Measurements from ENCODE around the gene DPP6. TPM values are rescaled to one million over a fixed set of nuclear protein-coding genes. Genes with fewer than 3 reads are reported as not detected.

The DPP6 gene
- total and polyA plus RNA-seq, 10 donors = 0.11 to 8.7 (median 3.0) TPM

- intact Hi-C loops (cut with DNase I; ENCODE audit: low total_unique reads) = no loop called here
- TF ChIP-seq CTCF (IDR thresholded peaks at IDR 0.05 in 8 of 11, conservative IDR thresholded peaks at IDR 0.05 in 3 of 11) (no peak), POLR2A (IDR thresholded peaks at IDR 0.05) (no peak), POLR2AphosphoS5 (IDR thresholded peaks at IDR 0.05) (no peak)
- H3K36me3 ChIP-seq = no peaks in the 10 kb centered on the region
- no peak overlapping the region for H3K27ac ChIP-seq
- peaks cover 0 to 46% (median 0%) of the 10 kb centered on the region in 7 donors for H3K27me3 ChIP-seq (replicated peaks in 1 of 7)
- H3K4me1 ChIP-seq = no peaks in the 10 kb centered on the region
- DNase-seq = no peak
- 30 to 49% (median 43%) methylated on average over 16 to 28 of the region's 28 CpGs for WGBS, 5 donors
- H3K9me3 ChIP-seq = peaks cover 0 to 9% (median 3%) of the 10 kb centered on the region in 8 donors
- H3K4me3 ChIP-seq = no peak overlapping the region
Measured at GRCh38 chr7:154892459-154892858, 840.3 kb downstream of the DPP6 start.

- H3K27me3 ChIP-seq (replicated peaks in 1 of 7) = peaks cover 0 to 43% (median 0%) of the 10 kb centered on the region in 7 donors
- no peaks in the 10 kb centered on the region for H3K4me1 ChIP-seq
- intact Hi-C loops (cut with DNase I; ENCODE audit: low total_unique reads) = no loop called here
- no peak for DNase-seq
- no peak overlapping the region for H3K4me3 ChIP-seq
- no peaks in the 10 kb centered on the region for H3K36me3 ChIP-seq
- H3K9me3 ChIP-seq = no peaks in the 10 kb centered on the region
- TF ChIP-seq POLR2AphosphoS5 (IDR thresholded peaks at IDR 0.05) (no peak), POLR2A (IDR thresholded peaks at IDR 0.05) (no peak), CTCF (IDR thresholded peaks at IDR 0.05 in 8 of 11, conservative IDR thresholded peaks at IDR 0.05 in 3 of 11) (no peak)
- no peak overlapping the region for H3K27ac ChIP-seq
- 87 to 96% (median 90%) methylated on average over 11 of the region's 11 CpGs for WGBS, 5 donors
Measured at GRCh38 chr7:154896076-154896475, 843.9 kb downstream of the DPP6 start.

DNA sequence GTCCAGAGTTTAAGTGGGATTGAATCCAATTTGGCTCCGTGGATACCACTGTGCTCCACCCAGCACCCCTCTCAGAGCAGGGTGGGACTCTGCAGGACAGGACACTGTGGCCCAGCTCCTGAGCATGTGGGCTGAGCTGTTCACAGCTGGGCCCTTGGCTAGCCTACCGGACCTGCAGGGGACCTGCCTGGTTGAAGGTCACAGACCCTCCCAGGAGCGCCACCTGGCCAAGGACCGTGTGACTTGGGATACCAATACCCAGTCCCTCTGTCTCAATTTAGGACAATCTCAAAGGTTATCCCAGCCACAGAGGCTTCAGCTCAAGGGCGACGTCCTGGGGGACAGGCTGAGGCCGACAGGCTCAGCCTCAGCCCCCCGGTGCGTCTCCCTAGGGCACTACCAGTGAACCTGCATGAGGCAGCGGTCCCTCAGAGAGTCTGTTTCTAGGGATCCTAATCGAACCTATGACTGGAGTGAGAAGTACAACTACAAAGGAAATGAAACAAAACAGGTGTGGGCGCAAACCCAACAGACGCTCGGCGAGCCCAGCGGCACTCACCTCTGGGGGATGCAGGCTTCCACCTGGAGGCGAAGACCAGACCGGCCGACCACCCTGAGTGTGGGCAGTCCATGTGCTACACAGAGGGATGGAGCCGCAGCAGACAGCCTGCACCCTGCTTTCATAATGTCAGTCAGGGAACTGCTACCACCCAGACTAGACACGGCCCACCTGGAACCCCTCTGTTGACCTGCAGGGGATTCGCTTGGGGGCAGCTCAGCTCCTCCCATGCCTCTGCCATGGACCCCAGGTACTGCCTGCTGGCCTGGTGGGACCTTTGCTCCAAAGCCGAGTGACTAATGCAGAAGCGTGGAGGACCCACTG is 847.0 kb downstream of the DPP6 start:
- Histone ChIP-seq H3K4me3 (no peak overlapping the region), H3K4me1 (no peaks in the 10 kb centered on the region), H3K27me3 (replicated peaks in 1 of 7) (peaks cover 0 to 26% (median 0%) of the 10 kb centered on the region in 7 donors), H3K9me3 (no peaks in the 10 kb centered on the region), H3K27ac (no peak overlapping the region), H3K36me3 (no peaks in the 10 kb centered on the region)
- WGBS, 5 donors = 83 to 92% (median 87%) methylated on average over 19 to 24 of the region's 24 CpGs
- intact Hi-C loops (cut with DNase I; ENCODE audit: low total_unique reads) = no loop called here
- no peak for TF ChIP-seq POLR2AphosphoS5 (IDR thresholded peaks at IDR 0.05)
- no peak for TF ChIP-seq CTCF (IDR thresholded peaks at IDR 0.05 in 8 of 11, conservative IDR thresholded peaks at IDR 0.05 in 3 of 11)
- no peak for TF ChIP-seq POLR2A (IDR thresholded peaks at IDR 0.05)
- peak; percentile 56 for DNase-seq

DNA sequence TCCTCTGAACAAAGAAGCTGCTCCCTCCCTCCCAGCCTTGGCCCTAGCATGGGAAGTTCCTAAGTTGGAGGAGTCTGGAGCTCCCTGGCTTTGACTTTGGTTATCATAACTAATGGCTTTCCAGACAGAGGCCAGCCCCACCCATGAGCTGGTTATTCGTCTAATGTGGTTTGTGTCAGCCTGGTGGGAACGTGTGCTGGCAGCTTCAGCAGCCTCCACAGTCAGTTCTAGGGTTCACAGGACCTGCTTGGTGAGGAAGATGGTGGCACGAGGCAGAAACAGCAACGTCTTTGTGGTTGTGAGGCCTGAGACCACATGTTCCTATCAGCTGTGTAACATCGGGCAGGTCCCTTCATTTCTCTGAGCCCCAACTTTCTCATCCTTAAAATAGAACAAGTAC is 847.7 kb downstream of the DPP6 start:
- no peak for DNase-seq
- Histone ChIP-seq H3K27me3 (replicated peaks in 1 of 7) (peaks cover 0 to 26% (median 0%) of the 10 kb centered on the region in 7 donors), H3K27ac (no peak overlapping the region), H3K4me3 (no peak overlapping the region), H3K36me3 (no peaks in the 10 kb centered on the region), H3K4me1 (no peaks in the 10 kb centered on the region), H3K9me3 (no peaks in the 10 kb centered on the region)
- intact Hi-C loops (cut with DNase I; ENCODE audit: low total_unique reads) = no loop called here
- TF ChIP-seq POLR2A (IDR thresholded peaks at IDR 0.05) (no peak), POLR2AphosphoS5 (IDR thresholded peaks at IDR 0.05) (no peak), CTCF (IDR thresholded peaks at IDR 0.05 in 8 of 11, conservative IDR thresholded peaks at IDR 0.05 in 3 of 11) (no peak)
- WGBS, 5 donors = 48 to 65% (median 53%) methylated on average over 5 of the region's 5 CpGs
